PFSK-1 (cell line): ENCODE data around the gene SPDEF.

Experiments
- FOXP2 ChIP-seq: optimal IDR thresholded peaks from 2 replicates; pipeline ENCODE3; 2011; ENCODE audit warnings: borderline replicate concordance, control low read depth, inconsistent platforms; ENCODE audit not compliant: insufficient read depth; ENCODE audit errors: extremely low read length, extremely low read depth
- POLR2AphosphoS5 ChIP-seq: IDR thresholded peaks from 2 replicates; pipeline ENCODE4 v1.6.1; 2012; ENCODE audit warnings: low read depth, mild to moderate bottlenecking, control low read depth, low read length, moderate library complexity
- REST ChIP-seq, 2 experiments: IDR thresholded peaks; 2 replicates each; pipeline versions ENCODE4 v1.6.1 to v1.8.0; 2011 to 2012; ENCODE audit warnings: low read depth in 2 of 2, low read length in 2 of 2, control low read depth in 1 of 2, inconsistent platforms in 1 of 2, mild to moderate bottlenecking in 1 of 2, moderate library complexity in 1 of 2; ENCODE audit not compliant: insufficient read depth in 1 of 2
- SIN3A ChIP-seq: IDR thresholded peaks from 2 replicates; pipeline ENCODE4 v1.6.1; 2012; ENCODE audit warnings: mild to moderate bottlenecking, low read length, moderate library complexity, borderline replicate concordance; ENCODE audit not compliant: insufficient read depth
- TAF1 ChIP-seq: IDR thresholded peaks from 2 replicates; pipeline ENCODE4 v1.6.1; 2012; ENCODE audit warnings: low read length, control low read depth, borderline replicate concordance; ENCODE audit not compliant: insufficient read depth

Gene SPDEF

GRCh38 chr6:34547701-34548644 lies 8.2 kb downstream of the SPDEF start:
- TF ChIP-seq POLR2AphosphoS5 (no peak), FOXP2 (no peak), REST (IDR thresholded peaks at IDR 0.05; ENCODE audit: insufficient read depth in 1 of 2, low read depth in 2 of 2, low read length in 2 of 2) (no peak), SIN3A (no peak), TAF1 (no peak)

- no peak for TF ChIP-seq REST (IDR thresholded peaks at IDR 0.05; ENCODE audit: insufficient read depth in 1 of 2, low read depth in 2 of 2, low read length in 2 of 2)
- no peak for TF ChIP-seq FOXP2
- no peak for TF ChIP-seq SIN3A
- no peak for TF ChIP-seq TAF1
- TF ChIP-seq POLR2AphosphoS5: no peak
Observed at GRCh38 chr6:34546551-34547321, 9.4 kb downstream of the SPDEF start.

GRCh38 chr6:34544776-34545471 lies 11.2 kb downstream of the SPDEF start:
- TF ChIP-seq FOXP2: no peak
- TF ChIP-seq TAF1: no peak
- TF ChIP-seq SIN3A: no peak
- no peak for TF ChIP-seq REST (IDR thresholded peaks at IDR 0.05; ENCODE audit: insufficient read depth in 1 of 2, low read depth in 2 of 2, low read length in 2 of 2)
- TF ChIP-seq POLR2AphosphoS5: no peak

GRCh38 chr6:34544052-34544604 lies 12.0 kb downstream of the SPDEF start:
- TF ChIP-seq FOXP2 (no peak), REST (IDR thresholded peaks at IDR 0.05; ENCODE audit: insufficient read depth in 1 of 2, low read depth in 2 of 2, low read length in 2 of 2) (no peak), POLR2AphosphoS5 (no peak), TAF1 (no peak), SIN3A (no peak)
